ENCODE results near the gene NOTCH3. TPM values are rescaled to one million over a fixed set of nuclear protein-coding genes. Genes with fewer than 3 reads are reported as not detected.

The NOTCH3 gene
- total RNA-seq, 1 donor from 2014 or later = not detected

DNA sequence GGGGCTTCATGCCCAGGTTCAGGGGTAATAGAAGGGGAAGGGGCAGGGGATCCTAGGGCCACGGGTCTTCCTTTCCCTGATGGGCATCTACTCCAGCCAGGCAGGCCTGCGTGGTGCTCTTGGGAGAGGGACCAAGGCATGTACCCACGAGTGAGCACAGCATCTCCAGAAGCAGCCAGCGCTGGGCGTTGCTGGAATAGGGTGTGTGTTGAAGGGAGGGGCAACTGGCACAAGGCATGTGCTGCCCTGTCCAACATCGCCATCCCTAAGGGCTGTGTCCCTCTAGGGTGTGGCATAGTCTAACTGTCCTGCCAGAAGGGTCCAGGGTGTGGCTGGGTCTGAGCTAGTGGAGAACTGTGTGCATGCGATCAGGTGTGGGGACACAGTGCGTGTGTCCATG is 2.9 kb downstream of the NOTCH3 start:
- H3K27me3 Mint-ChIP-seq (ENCODE audit: low read depth) = peaks cover 53% of the 10 kb centered on the region
- no peaks in the 10 kb centered on the region for H3K9me3 Mint-ChIP-seq
- no peak overlapping the region for H3K4me3 Mint-ChIP-seq (ENCODE audit: low read depth)
- H3K4me1 Mint-ChIP-seq (ENCODE audit: low read depth) = peaks cover 5% of the 10 kb centered on the region
- intact Hi-C loops (cut with micrococcal nuclease) = no loop called here
- no peak for DNase-seq (ENCODE audit: low spot score)
- no peaks in the 10 kb centered on the region for H3K36me3 Mint-ChIP-seq (ENCODE audit: low read depth)
- no peak overlapping the region for H3K27ac Mint-ChIP-seq

GRCh38 chr19:15197275-15197941 is 3.4 kb downstream of the NOTCH3 start:
- Mint-ChIP-seq H3K9me3 (no peaks in the 10 kb centered on the region), H3K4me3 (ENCODE audit: low read depth) (no peak overlapping the region), H3K27me3 (ENCODE audit: low read depth) (peaks cover 50% of the 10 kb centered on the region), H3K36me3 (ENCODE audit: low read depth) (no peaks in the 10 kb centered on the region), H3K4me1 (ENCODE audit: low read depth) (peaks cover 5% of the 10 kb centered on the region), H3K27ac (no peak overlapping the region)
- intact Hi-C loops (cut with micrococcal nuclease) = no loop called here
- no peak for DNase-seq (ENCODE audit: low spot score)

DNA sequence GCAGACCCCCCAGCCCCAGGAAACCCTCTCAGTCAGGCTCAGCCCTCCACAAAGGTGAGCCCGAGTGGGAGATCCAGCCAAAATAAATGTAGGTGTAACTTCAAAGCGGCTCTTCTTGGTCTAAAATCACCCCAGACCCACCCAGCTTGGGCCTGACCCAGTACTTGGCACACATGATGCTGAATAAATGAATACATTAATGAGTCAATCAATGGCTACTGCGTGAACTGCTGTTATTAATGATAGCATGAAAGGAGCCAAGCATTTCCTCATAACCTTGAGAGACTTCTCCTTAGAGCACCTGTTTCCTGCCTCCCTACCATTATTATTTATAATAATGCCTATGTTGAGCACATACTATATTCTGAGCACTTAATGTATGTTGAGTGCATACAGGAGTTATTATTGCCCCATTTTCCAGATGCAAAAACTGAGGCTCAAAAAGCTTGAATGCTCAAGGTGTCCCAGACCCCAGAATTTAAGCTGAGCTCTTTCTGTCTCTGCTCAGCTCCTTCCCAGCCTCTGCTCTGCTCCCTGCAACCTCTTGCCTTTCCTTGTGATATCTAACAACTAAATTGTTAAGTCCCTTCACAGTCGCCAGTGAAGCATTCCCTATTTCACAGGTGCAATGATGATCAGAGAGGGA is 4.3 kb downstream of the NOTCH3 start:
- Mint-ChIP-seq H3K9me3 (no peaks in the 10 kb centered on the region), H3K4me1 (ENCODE audit: low read depth) (peaks cover 5% of the 10 kb centered on the region), H3K4me3 (ENCODE audit: low read depth) (no peak overlapping the region), H3K27ac (no peak overlapping the region), H3K36me3 (ENCODE audit: low read depth) (no peaks in the 10 kb centered on the region), H3K27me3 (ENCODE audit: low read depth) (peaks cover 42% of the 10 kb centered on the region)
- intact Hi-C loops (cut with micrococcal nuclease) = no loop called here
- DNase-seq (ENCODE audit: low spot score) = no peak

DNA sequence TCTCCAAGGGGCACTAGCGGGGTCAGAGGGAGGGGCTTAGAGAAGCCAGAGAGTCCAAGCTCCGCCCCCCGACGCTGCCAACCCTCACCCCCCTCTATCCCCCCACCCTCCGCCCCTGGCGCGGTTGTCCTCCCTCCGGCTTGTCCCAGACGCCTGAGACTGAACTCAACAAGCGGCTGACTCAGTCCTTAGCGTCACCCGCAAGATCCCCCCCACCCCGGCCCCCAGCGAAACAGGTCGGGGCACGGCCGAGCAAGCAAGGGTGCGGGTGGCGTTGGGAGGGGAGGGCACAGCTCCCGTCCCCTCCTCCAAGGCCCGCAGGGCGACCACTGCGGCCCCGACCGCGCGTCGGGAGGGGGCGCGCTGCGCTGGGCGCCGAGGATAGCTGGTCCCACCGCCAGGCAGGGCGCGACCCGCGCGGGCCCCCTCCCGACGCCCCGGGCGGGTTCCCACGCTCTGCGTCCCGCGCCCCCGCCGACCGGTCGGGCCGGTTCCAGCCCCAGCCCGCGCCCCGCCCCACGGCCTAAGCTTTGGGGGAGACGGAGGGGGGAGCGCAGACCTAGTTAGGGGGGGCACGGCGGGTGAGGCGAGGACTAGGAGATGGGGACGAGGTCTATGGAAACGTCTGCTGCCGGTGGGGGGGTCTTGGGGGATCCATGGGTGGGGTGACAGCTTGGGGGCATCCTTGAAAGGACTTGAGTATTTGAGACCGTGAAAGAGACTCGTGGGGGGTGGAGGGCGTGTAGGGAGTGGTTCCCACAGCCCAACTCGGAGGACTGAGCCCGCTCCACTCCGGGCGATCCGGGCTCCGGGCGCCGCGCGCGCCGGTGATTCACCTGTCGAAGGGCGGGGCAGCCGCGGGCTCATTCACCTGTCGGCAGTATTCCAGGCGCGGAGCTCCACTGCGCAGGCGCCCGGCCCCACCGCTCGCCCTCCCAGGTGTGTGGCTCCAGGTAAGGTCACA is 5.1 kb downstream of the NOTCH3 start:
- intact Hi-C loops (cut with micrococcal nuclease) = no loop called here
- no peak overlapping the region for H3K27ac Mint-ChIP-seq
- H3K4me3 Mint-ChIP-seq (ENCODE audit: low read depth) = no peak overlapping the region
- no peaks in the 10 kb centered on the region for H3K9me3 Mint-ChIP-seq
- H3K36me3 Mint-ChIP-seq (ENCODE audit: low read depth) = no peaks in the 10 kb centered on the region
- peaks cover 39% of the 10 kb centered on the region for H3K27me3 Mint-ChIP-seq (ENCODE audit: low read depth)
- no peak for DNase-seq (ENCODE audit: low spot score)
- peaks cover 5% of the 10 kb centered on the region for H3K4me1 Mint-ChIP-seq (ENCODE audit: low read depth)

- H3K4me3 Mint-ChIP-seq (ENCODE audit: low read depth) = no peak overlapping the region
- H3K27ac Mint-ChIP-seq = no peak overlapping the region
- H3K36me3 Mint-ChIP-seq (ENCODE audit: low read depth) = no peaks in the 10 kb centered on the region
- H3K9me3 Mint-ChIP-seq = no peaks in the 10 kb centered on the region
- H3K4me1 Mint-ChIP-seq (ENCODE audit: low read depth) = peaks cover 5% of the 10 kb centered on the region
- DNase-seq (ENCODE audit: low spot score) = no peak
- intact Hi-C loops (cut with micrococcal nuclease) = no loop called here
- H3K27me3 Mint-ChIP-seq (ENCODE audit: low read depth) = peaks cover 39% of the 10 kb centered on the region
Measured at GRCh38 chr19:15194938-15195337, 5.9 kb downstream of the NOTCH3 start.

DNA sequence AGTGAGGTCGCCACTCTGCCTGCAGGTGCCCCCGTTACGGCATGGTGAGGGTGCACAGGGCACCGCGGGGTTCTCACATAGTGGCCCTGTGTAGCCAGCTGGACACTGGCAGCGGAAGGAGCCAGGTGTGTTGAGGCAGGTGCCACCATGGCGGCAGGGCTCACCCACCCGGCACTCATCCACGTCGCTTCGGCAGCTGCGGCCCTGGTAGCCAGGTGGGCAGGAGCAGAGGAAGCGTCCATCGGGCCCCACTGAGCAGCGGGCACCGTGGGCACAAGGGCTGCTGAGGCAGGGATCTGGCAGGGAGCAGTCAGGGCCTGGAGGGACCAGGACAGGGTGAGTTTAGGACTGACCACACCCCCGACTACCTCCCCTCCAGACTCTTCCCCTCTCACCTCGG is 8.8 kb downstream of the NOTCH3 start:
- DNase-seq (ENCODE audit: low spot score) = no peak
- intact Hi-C loops (cut with micrococcal nuclease) = no loop called here
- no peaks in the 10 kb centered on the region for H3K4me1 Mint-ChIP-seq (ENCODE audit: low read depth)
- H3K4me3 Mint-ChIP-seq (ENCODE audit: low read depth) = no peak overlapping the region
- H3K36me3 Mint-ChIP-seq (ENCODE audit: low read depth) = no peaks in the 10 kb centered on the region
- peaks cover 21% of the 10 kb centered on the region for H3K27me3 Mint-ChIP-seq (ENCODE audit: low read depth)
- no peaks in the 10 kb centered on the region for H3K9me3 Mint-ChIP-seq
- H3K27ac Mint-ChIP-seq = no peak overlapping the region

- intact Hi-C loops (cut with micrococcal nuclease) = no loop called here
- H3K9me3 Mint-ChIP-seq = no peaks in the 10 kb centered on the region
- H3K27me3 Mint-ChIP-seq (ENCODE audit: low read depth) = peaks cover 16% of the 10 kb centered on the region
- no peak for DNase-seq (ENCODE audit: low spot score)
- H3K36me3 Mint-ChIP-seq (ENCODE audit: low read depth) = no peaks in the 10 kb centered on the region
- H3K4me1 Mint-ChIP-seq (ENCODE audit: low read depth) = no peaks in the 10 kb centered on the region
- no peak overlapping the region for H3K4me3 Mint-ChIP-seq (ENCODE audit: low read depth)
- no peak overlapping the region for H3K27ac Mint-ChIP-seq
Measured at GRCh38 chr19:15191514-15191913, 9.3 kb downstream of the NOTCH3 start.

DNA sequence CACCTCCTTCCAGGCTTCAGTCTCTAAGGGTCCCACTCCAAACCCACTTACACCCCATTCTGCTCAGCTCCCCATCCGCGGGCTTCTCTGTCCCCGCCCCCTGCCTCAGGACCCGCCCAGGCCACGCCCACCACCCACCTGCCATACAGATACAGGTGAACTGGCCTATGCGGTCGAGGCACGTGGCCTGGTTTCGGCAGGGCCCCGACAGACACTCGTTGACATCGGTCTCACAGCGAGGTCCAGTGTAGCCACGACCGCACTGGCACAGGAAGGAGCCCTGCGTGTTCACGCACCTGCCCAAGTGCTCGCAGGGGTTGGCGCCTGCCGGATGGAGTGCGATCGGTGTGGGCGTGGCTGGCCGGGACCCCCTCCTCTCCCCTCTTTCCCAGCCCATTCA is 11.9 kb downstream of the NOTCH3 start:
- intact Hi-C loops (cut with micrococcal nuclease) = no loop called here
- no peak for DNase-seq (ENCODE audit: low spot score)
- no peaks in the 10 kb centered on the region for H3K9me3 Mint-ChIP-seq

GRCh38 chr19:15187026-15188007 is 13.5 kb downstream of the NOTCH3 start:
- no peaks in the 10 kb centered on the region for H3K9me3 Mint-ChIP-seq
- no peaks in the 10 kb centered on the region for H3K4me1 Mint-ChIP-seq (ENCODE audit: low read depth)
- no peaks in the 10 kb centered on the region for H3K36me3 Mint-ChIP-seq (ENCODE audit: low read depth)
- H3K4me3 Mint-ChIP-seq (ENCODE audit: low read depth) = no peak overlapping the region
- no peaks in the 10 kb centered on the region for H3K27me3 Mint-ChIP-seq (ENCODE audit: low read depth)
- DNase-seq (ENCODE audit: low spot score) = no peak
- H3K27ac Mint-ChIP-seq = no peak overlapping the region
- intact Hi-C loops (cut with micrococcal nuclease) = no loop called here

More for the DNA sequence above, 11.9 kb downstream of the NOTCH3 start:
- Mint-ChIP-seq H3K4me3 (ENCODE audit: low read depth) (no peak overlapping the region), H3K27ac (no peak overlapping the region), H3K36me3 (ENCODE audit: low read depth) (no peaks in the 10 kb centered on the region), H3K27me3 (ENCODE audit: low read depth) (no peaks in the 10 kb centered on the region), H3K4me1 (ENCODE audit: low read depth) (no peaks in the 10 kb centered on the region)

DNA sequence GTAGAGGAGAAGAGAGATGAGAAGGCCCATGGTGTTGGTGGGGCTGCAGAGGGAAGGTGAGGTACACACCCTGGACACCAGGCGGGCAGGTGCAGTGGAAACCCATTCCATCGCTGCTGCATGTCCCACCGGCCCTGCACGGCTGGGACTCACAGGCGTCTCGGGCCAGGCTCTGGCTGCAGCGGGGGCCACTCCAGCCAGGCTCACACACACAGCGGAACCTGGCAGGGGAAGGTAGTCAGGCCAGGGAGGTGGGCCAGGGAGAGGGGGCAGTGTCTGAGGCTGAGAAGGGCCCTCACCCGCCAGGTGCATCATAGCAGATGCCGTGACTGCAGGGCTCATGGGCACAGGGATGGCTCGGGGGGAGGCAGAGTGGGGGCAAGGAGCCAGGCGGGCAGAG is 15.6 kb downstream of the NOTCH3 start:
- H3K9me3 Mint-ChIP-seq = no peaks in the 10 kb centered on the region
- DNase-seq (ENCODE audit: low spot score) = no peak
- H3K4me1 Mint-ChIP-seq (ENCODE audit: low read depth) = no peaks in the 10 kb centered on the region
- H3K36me3 Mint-ChIP-seq (ENCODE audit: low read depth) = no peaks in the 10 kb centered on the region
- intact Hi-C loops (cut with micrococcal nuclease) = no loop called here
- no peak overlapping the region for H3K4me3 Mint-ChIP-seq (ENCODE audit: low read depth)
- no peaks in the 10 kb centered on the region for H3K27me3 Mint-ChIP-seq (ENCODE audit: low read depth)
- no peak overlapping the region for H3K27ac Mint-ChIP-seq

DNA sequence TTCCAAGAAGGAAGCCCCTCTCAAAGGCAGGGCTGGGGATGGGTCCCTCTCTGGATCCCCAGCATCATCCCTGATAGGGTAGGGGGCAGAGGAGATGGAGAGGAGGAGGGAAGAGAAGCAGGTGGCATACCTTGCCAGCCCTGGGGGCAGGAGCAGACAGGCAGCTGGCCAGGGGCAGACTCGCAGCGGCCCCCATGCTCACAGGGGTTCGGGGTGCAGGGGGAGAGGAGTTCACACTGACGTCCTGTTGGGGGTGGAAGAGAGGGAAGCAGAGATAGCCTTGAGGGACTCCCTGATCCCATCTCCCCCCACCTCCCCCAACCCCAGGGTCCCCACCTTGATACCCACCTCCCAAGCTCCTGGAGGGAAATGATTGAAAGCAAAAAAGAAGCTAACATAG is 16.0 kb downstream of the NOTCH3 start:
- Mint-ChIP-seq H3K4me1 (ENCODE audit: low read depth) (no peaks in the 10 kb centered on the region), H3K36me3 (ENCODE audit: low read depth) (no peaks in the 10 kb centered on the region), H3K9me3 (no peaks in the 10 kb centered on the region), H3K27ac (no peak overlapping the region), H3K4me3 (ENCODE audit: low read depth) (no peak overlapping the region), H3K27me3 (ENCODE audit: low read depth) (no peaks in the 10 kb centered on the region)
- no peak for DNase-seq (ENCODE audit: low spot score)
- intact Hi-C loops (cut with micrococcal nuclease) = no loop called here

- Mint-ChIP-seq H3K9me3 (no peaks in the 10 kb centered on the region), H3K27ac (no peak overlapping the region), H3K27me3 (ENCODE audit: low read depth) (peaks cover 4% of the 10 kb centered on the region), H3K4me1 (ENCODE audit: low read depth) (peaks cover 4% of the 10 kb centered on the region), H3K4me3 (ENCODE audit: low read depth) (no peak overlapping the region), H3K36me3 (ENCODE audit: low read depth) (no peaks in the 10 kb centered on the region)
- DNase-seq (ENCODE audit: low spot score) = no peak
- intact Hi-C loops (cut with micrococcal nuclease) = no loop called here
Measured at GRCh38 chr19:15181394-15181793, 19.4 kb downstream of the NOTCH3 start.

Measured in activated T-helper 2 cell treated with anti-CD3 and anti-CD28 coated beads, Interferon-gamma antibody, Interleukin-2, Interleukin-4, amounts not matched to agents 10 μg/mL and 5 μg/mL and 100 μg/mL, durations not matched to agents 14 hours and 24 hours and 36 hours (primary cell).